H1 (cell line): ENCODE results near the gene LPCAT3. TPM values are rescaled to one million over a fixed set of nuclear protein-coding genes. Genes with fewer than 3 reads are reported as not detected.

Source experiments
- CTCF ChIA-PET: fragments of 300-600 bp; sonication (Branson Sonifier 250); formaldehyde crosslinking; loops from one replicate; lab custom pipeline; 2021; ENCODE audit not compliant: partially characterized antibody; lab: Charles Lee
- POLR2A ChIA-PET: fragments of 300-600 bp; sonication (Branson Sonifier 250); formaldehyde crosslinking; loops from one replicate; lab custom pipeline; 2021; ENCODE audit warnings: inconsistent platforms; ENCODE audit not compliant: partially characterized antibody; lab: Charles Lee
- DNase-seq, 2 experiments: peaks; one replicate each; pipeline versions ENCODE4 v3.0.0 to v3.0.0-alpha.2; 2010 to 2022; ENCODE audit warnings: low spot score in 2 of 2, low read depth in 1 of 2, mixed read lengths in 1 of 2
- FAIRE-seq: peaks from 2 replicates; lab custom pipeline; 2011; peaks lifted over from hg19 to GRCh38; lab: Jason Lieb, UNC
- H2AFZ ChIP-seq: 2 replicates; pipeline ENCODE4 v1.8.1; 2012; ENCODE audit warnings: low read length, inconsistent platforms
- H2AK5ac ChIP-seq: 2 replicates; pipeline ENCODE4 v1.6.1; 2013; ENCODE audit warnings: low read depth, low read length
- H2BK120ac ChIP-seq: replicated peaks from 2 replicates; pipeline ENCODE3; 2013; ENCODE audit warnings: low read depth, low read length, inconsistent platforms
- H2BK12ac ChIP-seq: 2 replicates; pipeline ENCODE4 v1.6.1; 2013; ENCODE audit warnings: low read depth, low read length
- H2BK15ac ChIP-seq: 2 replicates; pipeline ENCODE4 v1.6.1; 2013; ENCODE audit warnings: low read length
- H2BK20ac ChIP-seq: 2 replicates; pipeline ENCODE4 v1.6.1; 2013; ENCODE audit warnings: low read length
- H2BK5ac ChIP-seq: 2 replicates; pipeline ENCODE4 v1.6.1; 2013; ENCODE audit warnings: low read depth, low read length
- H3K14ac ChIP-seq: 2 replicates; pipeline ENCODE4 v1.6.1; 2013; ENCODE audit warnings: inconsistent platforms; ENCODE audit not compliant: insufficient read length
- H3K18ac ChIP-seq: 2 replicates; pipeline ENCODE4 v1.6.1; 2013; ENCODE audit warnings: low read length; ENCODE audit errors: extremely low read depth
- H3K23ac ChIP-seq: 2 replicates; pipeline ENCODE4 v1.6.1; 2013; ENCODE audit warnings: inconsistent platforms; ENCODE audit not compliant: insufficient read length
- H3K23me2 ChIP-seq: 2 replicates; pipeline ENCODE4 v1.6.1; 2013; ENCODE audit warnings: low read depth, low read length
- H3K27ac ChIP-seq: 2 replicates; pipeline ENCODE4 v1.6.1; 2011; ENCODE audit warnings: low read depth, low read length, inconsistent platforms
- H3K27me3 ChIP-seq, 4 experiments: replicated peaks in 1 of 4; 1 replicate in 1 of 4; 2 replicates in 3 of 4; pipeline versions ENCODE4 v1.6.1 to v1.8.1; 2011 to 2013; ENCODE audit warnings: low read length in 3 of 4, mild to moderate bottlenecking in 3 of 4, inconsistent platforms in 2 of 4, mixed read lengths in 2 of 4, moderate library complexity in 1 of 4; ENCODE audit not compliant: control insufficient read depth in 3 of 4, insufficient read depth in 3 of 4; ENCODE audit errors: extremely low read depth in 1 of 4
- H3K36me3 ChIP-seq, 4 experiments: 2 replicates each; pipeline versions ENCODE4 v1.6.1 to v1.8.1; 2011 to 2013; ENCODE audit warnings: mild to moderate bottlenecking in 4 of 4, low read length in 3 of 4, moderate library complexity in 2 of 4, control low read depth in 1 of 4, inconsistent platforms in 1 of 4; ENCODE audit not compliant: insufficient read depth in 4 of 4, control insufficient read depth in 2 of 4
- H3K4ac ChIP-seq: replicated peaks from 2 replicates; pipeline ENCODE3; 2013; ENCODE audit warnings: low read length, low read depth, mixed read lengths, inconsistent platforms; ENCODE audit not compliant: insufficient read length
- H3K4me1 ChIP-seq, 4 experiments: replicated peaks in 1 of 4; 1 replicate in 1 of 4; 2 replicates in 3 of 4; pipeline versions ENCODE4 v1.6.1 to v1.8.1; 2011 to 2013; ENCODE audit warnings: low read length in 3 of 4, inconsistent platforms in 2 of 4, mixed read lengths in 1 of 4; ENCODE audit not compliant: insufficient read depth in 4 of 4, control insufficient read depth in 3 of 4
- H3K4me2 ChIP-seq, 2 experiments: 2 replicates each; pipeline versions ENCODE4 v1.6.1 to v1.8.1; 2011 to 2013; ENCODE audit warnings: low read depth in 2 of 2, low read length in 2 of 2, control low read depth in 1 of 2, inconsistent platforms in 1 of 2, mild to moderate bottlenecking in 1 of 2; ENCODE audit not compliant: insufficient read depth in 1 of 2
- H3K4me3 ChIP-seq, 4 experiments: fragments of 200-600, 300-600 bp in 1 of 4; sonication (generic), shearing (Covaris generic), sonication (Bioruptor Twin) in 1 of 4; 2 replicates each; pipeline versions ENCODE4 v1.5.1 to v1.8.1; 2011 to 2016; ENCODE audit warnings: low read length in 4 of 4, low read depth in 3 of 4, control low read depth in 2 of 4, inconsistent platforms in 2 of 4, mild to moderate bottlenecking in 2 of 4, mixed read lengths in 1 of 4, moderate library complexity in 1 of 4; ENCODE audit not compliant: insufficient read depth in 2 of 4; ENCODE audit errors: extremely low read depth in 1 of 4
- H3K56ac ChIP-seq: replicated peaks from 2 replicates; pipeline ENCODE3; 2013; ENCODE audit warnings: low read depth, mild to moderate bottlenecking, mixed read lengths, low read length, inconsistent platforms; ENCODE audit not compliant: insufficient read length
- H3K79me1 ChIP-seq: 2 replicates; pipeline ENCODE4 v1.6.1; 2013; ENCODE audit warnings: low read depth, low read length, control low read depth
- H3K79me2 ChIP-seq, 2 experiments: 2 replicates each; pipeline versions ENCODE4 v1.6.1 to v1.8.1; 2012 to 2013; ENCODE audit warnings: low read length in 2 of 2, mild to moderate bottlenecking in 2 of 2, inconsistent platforms in 1 of 2; ENCODE audit not compliant: insufficient read depth in 2 of 2, control insufficient read depth in 1 of 2
- H3K9ac ChIP-seq, 4 experiments: replicated peaks in 1 of 4; 1 replicate in 1 of 4; 2 replicates in 3 of 4; pipeline versions ENCODE4 v1.6.1 to v1.8.1; 2011 to 2013; ENCODE audit warnings: low read depth in 3 of 4, low read length in 3 of 4, control low read depth in 2 of 4, mild to moderate bottlenecking in 2 of 4, moderate library complexity in 2 of 4, inconsistent platforms in 1 of 4; ENCODE audit errors: extremely low read depth in 1 of 4
- H3K9me3 ChIP-seq, 2 experiments: 2 replicates each; pipeline versions ENCODE4 v1.6.1 to v1.8.1; 2012 to 2013; ENCODE audit warnings: mild to moderate bottlenecking in 2 of 2, moderate library complexity in 2 of 2, control low read depth in 1 of 2, inconsistent platforms in 1 of 2, low read depth in 1 of 2, low read length in 1 of 2, mixed read lengths in 1 of 2; ENCODE audit not compliant: insufficient read depth in 2 of 2
- H4K20me1 ChIP-seq, 2 experiments: replicated peaks in 1 of 2; 2 replicates each; pipeline versions ENCODE3 to v1.8.1; 2011 to 2013; ENCODE audit warnings: inconsistent platforms in 2 of 2, low read length in 2 of 2, mild to moderate bottlenecking in 1 of 2; ENCODE audit not compliant: insufficient read depth in 2 of 2, control insufficient read depth in 1 of 2
- H4K5ac ChIP-seq: 2 replicates; pipeline ENCODE4 v1.6.1; 2013; ENCODE audit warnings: low read length, low read depth, mixed read lengths, inconsistent platforms; ENCODE audit not compliant: insufficient read length
- H4K8ac ChIP-seq: 2 replicates; pipeline ENCODE4 v1.8.0; 2013; ENCODE audit warnings: mild to moderate bottlenecking, moderate library complexity, low read length, inconsistent platforms; ENCODE audit not compliant: insufficient read depth; ENCODE audit errors: extremely low read depth
- H4K91ac ChIP-seq: replicated peaks from 2 replicates; pipeline ENCODE3; 2013; ENCODE audit warnings: low read length, mixed read lengths, inconsistent platforms; ENCODE audit not compliant: insufficient read length
- ASH2L ChIP-seq: fragments of 200-600, 300-600 bp; sonication (generic); IDR thresholded peaks from one replicate; pipeline ENCODE4 v1.7.1; 2017; ENCODE audit warnings: low read length
- CBX8 ChIP-seq: fragments of 300-800, 300-1000 bp; sonication (generic); IDR thresholded peaks from 2 replicates; pipeline ENCODE4 v1.7.1; 2016; ENCODE audit warnings: low read depth, low read length, borderline replicate concordance
- EZH2 ChIP-seq: fragments of 200-600 bp; sonication (generic); IDR thresholded peaks from 2 replicates; pipeline ENCODE4 v1.7.1; 2012; ENCODE audit warnings: low read depth, mild to moderate bottlenecking, moderate library complexity, low read length, inconsistent platforms; ENCODE audit not compliant: severe bottlenecking
- HDAC2 ChIP-seq, 2 experiments: fragments of 300-600 bp in 1 of 2; sonication (generic) in 1 of 2; IDR thresholded peaks; 2 replicates each; pipeline ENCODE4 v1.6.1; 2011 to 2012; ENCODE audit warnings: low read depth in 2 of 2, low read length in 2 of 2, mild to moderate bottlenecking in 2 of 2, moderate library complexity in 2 of 2, borderline replicate concordance in 1 of 2, inconsistent platforms in 1 of 2
- PHF8 ChIP-seq: fragments of 200-600 bp; sonication (generic); conservative IDR thresholded peaks from 2 replicates; pipeline ENCODE4 v1.7.1; 2012; ENCODE audit warnings: low read depth, mild to moderate bottlenecking, inconsistent platforms, low read length, moderate library complexity
- RXRA ChIP-seq: IDR thresholded peaks from 2 replicates; pipeline ENCODE4 v1.6.1; 2011; ENCODE audit warnings: low read depth, mild to moderate bottlenecking, low read length, moderate library complexity; ENCODE audit not compliant: insufficient read depth
- SIRT6 ChIP-seq: IDR thresholded peaks from one replicate; pipeline ENCODE4 v1.7.1; 2012; ENCODE audit warnings: low read length, inconsistent platforms
- ZNF274 ChIP-seq: IDR thresholded peaks from 2 replicates; pipeline ENCODE4 v1.7.0; 2012; ENCODE audit warnings: low read length, borderline replicate concordance; ENCODE audit errors: extremely low read depth
- WGBS, 2 experiments: shearing (Covaris generic) in 1 of 2; methylation state at CpG; one replicate each; pipeline versions ENCODE4 v1.1.6 to v1.1.7; 2013 to 2015; ENCODE audit warnings: low lambda C conversion rate in 2 of 2, mixed read lengths in 2 of 2, inconsistent platforms in 1 of 2, low coverage in 1 of 2, missing lambda C conversion rate in 1 of 2; ENCODE audit not compliant: insufficient replicate concordance in 2 of 2, insufficient coverage in 1 of 2, insufficient read length in 1 of 2; ENCODE audit errors: extremely low coverage in 1 of 2, missing lambda C conversion rate in 1 of 2; 5-methylcytosine and 5-hydroxymethylcytosine counted together
- polyA plus RNA-seq, 7 experiments: library from polyadenylated mRNA; depleted of rRNA in 3 of 7; stranded (reverse) in 5 of 7; unstranded in 2 of 7; fragments of >200 nt in 5 of 7; fragments of 200-250 nt in 2 of 7; gene quantifications; 1 replicate in 5 of 7; 2 replicates in 1 of 7; 4 replicates in 1 of 7; pipeline versions ENCODE4 v1.2.1 to v1.2.3, GENCODE V29; 2011 to 2013; ENCODE audit warnings: missing spikeins in 2 of 7, mixed read lengths in 2 of 7
- total RNA-seq: library from RNA; stranded (reverse); fragmentation: NEBNext Ultra II Directional; extraction: Animal tissue kit (Norgen Biotek cat#: 25700); gene quantifications from 2 replicates; pipeline ENCODE4 v1.2.1, GENCODE V29; 2021
- TF ChIP-seq, protein P1 (sequence below): IDR thresholded peaks from 2 replicates; pipeline ENCODE4 v1.6.1; 2011; ENCODE audit warnings: low read depth, mild to moderate bottlenecking, low read length; ENCODE audit not compliant: insufficient read depth
- TF ChIP-seq, protein P2 (sequence below), 3 experiments: IDR thresholded peaks; 1 replicate in 2 of 3; 2 replicates in 1 of 3; pipeline versions ENCODE4 v1.5.1 to v1.6.1; 2011; ENCODE audit warnings: low read length in 3 of 3, mild to moderate bottlenecking in 3 of 3, inconsistent platforms in 2 of 3, low read depth in 1 of 3, moderate library complexity in 1 of 3; ENCODE audit not compliant: insufficient read depth in 1 of 3; ENCODE audit errors: control extremely low read depth in 1 of 3

LPCAT3 gene
- total and polyA plus RNA-seq, 2 of the 8 experiments (the other 6 are each of a cell fraction or from before 2014, with no cell fraction given), result 55.8 to 70.4 TPM

DNA sequence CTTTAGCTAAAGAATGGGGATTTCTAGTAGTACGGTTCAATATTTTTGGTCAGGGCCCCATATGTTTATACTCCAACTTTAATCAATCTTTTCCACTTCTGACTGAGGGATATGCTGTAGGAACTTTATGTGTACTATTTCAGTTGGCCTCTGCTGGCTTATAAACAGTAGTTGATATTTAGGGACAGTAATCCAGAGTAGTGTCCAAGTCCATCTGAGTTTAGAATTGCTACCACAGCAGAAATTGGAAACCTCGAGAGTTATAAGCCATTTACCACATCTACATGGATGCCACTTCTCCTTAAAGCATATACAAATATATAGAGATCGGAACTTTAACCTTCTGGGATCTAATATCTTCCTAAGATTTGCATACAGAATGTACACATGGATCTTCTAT lies 11.6 kb downstream of the LPCAT3 start:
- Histone ChIP-seq H3K23me2 (no peaks in the 10 kb centered on the region), H3K4me3 (no peak overlapping the region), H3K27me3 (no peaks in the 10 kb centered on the region), H4K91ac (no peak overlapping the region), H2AK5ac (no peak overlapping the region), H3K56ac (no peak overlapping the region), H3K9me3 (no peaks in the 10 kb centered on the region), H4K5ac (no peak overlapping the region), H3K79me1 (no peaks in the 10 kb centered on the region), H3K9ac (no peak overlapping the region), H3K18ac (no peak overlapping the region), H4K8ac (no peak overlapping the region), H3K4ac (no peak overlapping the region), H3K14ac (no peak overlapping the region), H2BK120ac (no peak overlapping the region), H3K4me2 (no peak overlapping the region), H2AFZ (no peak overlapping the region), H2BK5ac (no peak overlapping the region), H2BK12ac (no peak overlapping the region), H3K36me3 (peaks cover 0 to 5% (median 2%) of the 10 kb centered on the region in 4 experiments; a peak in 4 of 8 replicates), H4K20me1 (no peaks in the 10 kb centered on the region), H3K27ac (no peak overlapping the region), H3K4me1 (no peaks in the 10 kb centered on the region), H2BK20ac (no peak overlapping the region), H3K79me2 (no peaks in the 10 kb centered on the region; a peak in 1 of 4 replicates), H3K23ac (no peak overlapping the region), H2BK15ac (no peak overlapping the region)
- ChIA-PET POLR2A (interaction anchor here (0.6 to 1.6 kb wide), 3 partner anchors 8 to 108 kb away, joined by 3 to 5 read pairs (median 3); no protein-coding TSS in a partner anchor), CTCF (interaction anchor here (2.2 kb wide), 1 partner anchor 11 kb away, joined by 6 read pairs; no protein-coding TSS in a partner anchor)
- no peak for FAIRE-seq
- 93% methylated on average over 3 of the region's 3 CpGs; no CpG with 5 or more reads in 1 of the 2 experiments for WGBS, 2 experiments
- DNase-seq, result no peak
- TF ChIP-seq, protein P1, sequence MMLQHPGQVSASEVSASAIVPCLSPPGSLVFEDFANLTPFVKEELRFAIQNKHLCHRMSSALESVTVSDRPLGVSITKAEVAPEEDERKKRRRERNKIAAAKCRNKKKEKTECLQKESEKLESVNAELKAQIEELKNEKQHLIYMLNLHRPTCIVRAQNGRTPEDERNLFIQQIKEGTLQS, result no peak
- TF ChIP-seq, protein P2, sequence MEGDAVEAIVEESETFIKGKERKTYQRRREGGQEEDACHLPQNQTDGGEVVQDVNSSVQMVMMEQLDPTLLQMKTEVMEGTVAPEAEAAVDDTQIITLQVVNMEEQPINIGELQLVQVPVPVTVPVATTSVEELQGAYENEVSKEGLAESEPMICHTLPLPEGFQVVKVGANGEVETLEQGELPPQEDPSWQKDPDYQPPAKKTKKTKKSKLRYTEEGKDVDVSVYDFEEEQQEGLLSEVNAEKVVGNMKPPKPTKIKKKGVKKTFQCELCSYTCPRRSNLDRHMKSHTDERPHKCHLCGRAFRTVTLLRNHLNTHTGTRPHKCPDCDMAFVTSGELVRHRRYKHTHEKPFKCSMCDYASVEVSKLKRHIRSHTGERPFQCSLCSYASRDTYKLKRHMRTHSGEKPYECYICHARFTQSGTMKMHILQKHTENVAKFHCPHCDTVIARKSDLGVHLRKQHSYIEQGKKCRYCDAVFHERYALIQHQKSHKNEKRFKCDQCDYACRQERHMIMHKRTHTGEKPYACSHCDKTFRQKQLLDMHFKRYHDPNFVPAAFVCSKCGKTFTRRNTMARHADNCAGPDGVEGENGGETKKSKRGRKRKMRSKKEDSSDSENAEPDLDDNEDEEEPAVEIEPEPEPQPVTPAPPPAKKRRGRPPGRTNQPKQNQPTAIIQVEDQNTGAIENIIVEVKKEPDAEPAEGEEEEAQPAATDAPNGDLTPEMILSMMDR (IDR thresholded peaks at IDR 0.05; ENCODE audit: control extremely low read depth in 1 of 3, insufficient read depth in 1 of 3, low read depth in 1 of 3, low read length in 3 of 3), result no peak
- TF ChIP-seq RXRA (no peak), EZH2 (no peak), SIRT6 (no peak), CBX8 (no peak), PHF8 (no peak), ZNF274 (no peak), ASH2L (no peak), HDAC2 (IDR thresholded peaks at IDR 0.05; ENCODE audit: borderline replicate concordance in 1 of 2, low read depth in 2 of 2, low read length in 2 of 2) (no peak)
